ENCODE measurements around the gene CCDC179.

The CCDC179 gene

GRCh38 chr11:22860241-22860640 lies at the start of gene CCDC179:
Gene CCDC179, minus strand, starts transcription at chr11:22860474. Its CDS starts 53 bp downstream, at chr11:22860421.
- no peak for DNase-seq

GRCh38 chr11:22903782-22904181 lies 43.5 kb upstream of the CCDC179 start:
- no peak for DNase-seq

- DNase-seq: no peak
These were observed 41.3 kb upstream of the CCDC179 start for GRCh38 chr11:22901603-22902002.

GRCh38 chr11:22900764-22901486 lies 40.7 kb upstream of the CCDC179 start:
- DNase-seq: no peak

GRCh38 chr11:22898036-22898435 lies 37.8 kb upstream of the CCDC179 start:
- no peak for DNase-seq

GRCh38 chr11:22890227-22890626 lies 30.0 kb upstream of the CCDC179 start:
- no peak for DNase-seq

- DNase-seq: no peak
These were observed 23.9 kb upstream of the CCDC179 start for GRCh38 chr11:22884217-22884616.

GRCh38 chr11:22879630-22880029 lies 19.4 kb upstream of the CCDC179 start:
- no peak for DNase-seq

GRCh38 chr11:22878604-22879003 lies 18.3 kb upstream of the CCDC179 start:
- no peak for DNase-seq

- DNase-seq: no peak
These were observed 17.8 kb upstream of the CCDC179 start for GRCh38 chr11:22878039-22878438.

GRCh38 chr11:22875869-22876473 lies 15.7 kb upstream of the CCDC179 start:
- DNase-seq: peak; percentile 93

GRCh38 chr11:22869325-22869724 lies 9.1 kb upstream of the CCDC179 start:
- no peak for DNase-seq

- no peak for DNase-seq
These were observed 518 bp downstream of the CCDC179 start for GRCh38 chr11:22859756-22860155.

GRCh38 chr11:22851477-22851876 lies 8.8 kb downstream of the CCDC179 start:
- no peak for DNase-seq

- DNase-seq: no peak
These were observed 13.5 kb downstream of the CCDC179 start for GRCh38 chr11:22846726-22847125.

- DNase-seq: no peak
These were observed 27.8 kb downstream of the CCDC179 start for GRCh38 chr11:22832315-22833015.

- DNase-seq: no peak
These were observed 30.2 kb downstream of the CCDC179 start for GRCh38 chr11:22830082-22830414.

GRCh38 chr11:22829231-22830081 lies 30.8 kb downstream of the CCDC179 start, which contains the start of gene SVIP:
Gene SVIP, minus strand, starts transcription at chr11:22829801. Its CDS starts 53 bp downstream, at chr11:22829748.
- DNase-seq: peak; percentile 96

GRCh38 chr11:22828373-22828772 lies 31.9 kb downstream of the CCDC179 start:
- DNase-seq: no peak

GRCh38 chr11:22822203-22822602 lies 38.1 kb downstream of the CCDC179 start:
- DNase-seq: no peak

- no peak for DNase-seq
These were observed 50.4 kb downstream of the CCDC179 start for GRCh38 chr11:22809893-22810292.

GRCh38 chr11:22808571-22809197 lies 51.6 kb downstream of the CCDC179 start:
- peak; percentile 27 for DNase-seq
